ENCODE measurements around the gene SETD5. TPM values are rescaled to one million over a fixed set of nuclear protein-coding genes. Genes with fewer than 3 reads are reported as not detected.

SETD5 gene
- total and polyA plus RNA-seq, 8 donors = 11.2 to 431 (median 105) TPM

DNA sequence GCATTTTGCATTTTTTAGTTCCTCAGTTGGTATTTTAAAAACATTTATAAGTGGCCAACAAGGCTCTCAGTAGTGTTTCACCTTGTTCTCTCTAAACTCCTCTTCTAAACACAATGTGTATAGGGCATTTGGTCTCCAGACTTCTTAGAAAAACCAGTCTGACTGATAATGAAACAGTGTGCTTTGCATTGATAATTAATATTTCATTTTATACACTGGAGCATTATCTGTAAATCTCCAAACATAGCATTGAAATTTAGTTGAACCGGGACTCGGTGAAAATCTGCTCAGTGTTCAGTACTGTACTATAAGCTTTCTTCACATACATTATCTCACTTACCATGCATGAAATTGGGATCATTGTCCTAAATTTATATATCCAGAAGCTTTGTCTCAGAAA is 53.6 kb downstream of the SETD5 start:
- WGBS, 5 donors = 87 to 100% (median 96%) methylated on average over 2 of the region's 2 CpGs
- Histone ChIP-seq H3K4me3 (no peak overlapping the region), H3K9me3 (no peaks in the 10 kb centered on the region), H3K27ac (no peak overlapping the region), H3K36me3 (peaks cover 49 to 100% (median 98%) of the 10 kb centered on the region in 4 donors), H3K4me1 (peaks cover 0 to 9% (median 0%) of the 10 kb centered on the region in 4 donors), H3K27me3 (no peaks in the 10 kb centered on the region)
- no peak for DNase-seq
- intact Hi-C loops (cut with DNase I; ENCODE audit: low total_unique reads) = no loop called here
- TF ChIP-seq, protein P1, sequence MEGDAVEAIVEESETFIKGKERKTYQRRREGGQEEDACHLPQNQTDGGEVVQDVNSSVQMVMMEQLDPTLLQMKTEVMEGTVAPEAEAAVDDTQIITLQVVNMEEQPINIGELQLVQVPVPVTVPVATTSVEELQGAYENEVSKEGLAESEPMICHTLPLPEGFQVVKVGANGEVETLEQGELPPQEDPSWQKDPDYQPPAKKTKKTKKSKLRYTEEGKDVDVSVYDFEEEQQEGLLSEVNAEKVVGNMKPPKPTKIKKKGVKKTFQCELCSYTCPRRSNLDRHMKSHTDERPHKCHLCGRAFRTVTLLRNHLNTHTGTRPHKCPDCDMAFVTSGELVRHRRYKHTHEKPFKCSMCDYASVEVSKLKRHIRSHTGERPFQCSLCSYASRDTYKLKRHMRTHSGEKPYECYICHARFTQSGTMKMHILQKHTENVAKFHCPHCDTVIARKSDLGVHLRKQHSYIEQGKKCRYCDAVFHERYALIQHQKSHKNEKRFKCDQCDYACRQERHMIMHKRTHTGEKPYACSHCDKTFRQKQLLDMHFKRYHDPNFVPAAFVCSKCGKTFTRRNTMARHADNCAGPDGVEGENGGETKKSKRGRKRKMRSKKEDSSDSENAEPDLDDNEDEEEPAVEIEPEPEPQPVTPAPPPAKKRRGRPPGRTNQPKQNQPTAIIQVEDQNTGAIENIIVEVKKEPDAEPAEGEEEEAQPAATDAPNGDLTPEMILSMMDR (IDR thresholded peaks at IDR 0.05) = no peak
- no peak for TF ChIP-seq POLR2A (IDR thresholded peaks at IDR 0.05)
- no peak for TF ChIP-seq EP300 (IDR thresholded peaks at IDR 0.05)
- TF ChIP-seq POLR2AphosphoS5 (IDR thresholded peaks at IDR 0.05) = no peak

DNA sequence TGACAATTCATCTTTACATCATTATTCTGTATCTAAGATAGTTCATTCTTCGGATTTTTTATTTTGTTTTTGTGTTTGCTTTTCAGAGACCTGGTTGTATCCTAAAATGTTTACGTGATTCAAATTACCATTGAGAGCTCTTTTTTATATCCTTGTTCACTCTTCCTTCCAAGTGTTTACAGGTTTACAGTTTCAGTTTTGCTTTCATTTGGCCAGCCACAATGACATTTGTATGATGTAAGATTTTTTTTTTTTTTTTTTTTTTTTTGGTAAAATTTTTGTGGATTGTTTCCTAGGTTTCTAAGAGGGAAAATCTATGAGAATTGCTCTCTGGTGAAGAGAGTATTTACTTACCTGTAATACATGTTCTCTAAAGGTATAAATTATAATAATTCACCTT is 55.0 kb downstream of the SETD5 start:
- TF ChIP-seq, protein P1 (IDR thresholded peaks at IDR 0.05) = no peak
- no peak for TF ChIP-seq POLR2A (IDR thresholded peaks at IDR 0.05)
- TF ChIP-seq EP300 (IDR thresholded peaks at IDR 0.05) = no peak
- TF ChIP-seq POLR2AphosphoS5 (IDR thresholded peaks at IDR 0.05) = no peak
- Histone ChIP-seq H3K4me1 (peaks cover 0 to 9% (median 0%) of the 10 kb centered on the region in 4 donors), H3K36me3 (peaks cover 49 to 100% (median 97%) of the 10 kb centered on the region in 4 donors), H3K27ac (peak overlapping the region in 1 of 5 donors; percentile 64), H3K27me3 (no peaks in the 10 kb centered on the region), H3K9me3 (no peaks in the 10 kb centered on the region), H3K4me3 (no peak overlapping the region)
- 64 to 78% (median 72%) methylated on average over 2 of the region's 2 CpGs for WGBS, 5 donors
- intact Hi-C loops (cut with DNase I; ENCODE audit: low total_unique reads) = no loop called here
- no peak for DNase-seq

DNA sequence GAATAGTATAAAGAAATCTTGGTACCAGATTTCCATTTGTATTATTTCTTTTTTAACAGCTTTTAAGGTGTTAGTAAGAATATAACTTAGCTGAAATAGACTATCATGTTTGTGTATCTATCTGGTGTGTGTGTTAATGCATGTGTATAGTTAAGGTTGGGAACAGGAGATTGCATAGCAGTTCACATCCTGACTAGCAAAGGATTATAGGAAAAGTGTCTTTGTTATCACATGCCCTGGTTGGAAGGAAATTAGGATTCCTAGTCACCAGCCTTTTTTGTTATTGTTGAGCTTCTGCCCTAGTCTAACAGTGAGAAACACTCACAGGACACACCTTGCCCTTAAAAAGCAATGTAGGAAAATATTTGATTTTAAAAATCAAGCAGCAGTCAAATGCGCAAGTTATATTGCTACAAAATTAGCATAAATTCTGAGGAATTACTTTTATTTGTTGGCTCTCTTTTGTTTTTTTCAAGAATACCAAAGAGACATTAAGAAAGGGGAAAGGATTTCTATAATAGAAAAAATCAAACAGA is 58.2 kb downstream of the SETD5 start:
- H3K9me3 ChIP-seq = no peaks in the 10 kb centered on the region
- intact Hi-C loops (cut with DNase I; ENCODE audit: low total_unique reads) = no loop called here
- no peak for TF ChIP-seq POLR2A (IDR thresholded peaks at IDR 0.05)
- TF ChIP-seq POLR2AphosphoS5 (IDR thresholded peaks at IDR 0.05) = no peak
- TF ChIP-seq, protein P1 (IDR thresholded peaks at IDR 0.05) = no peak
- no peak for TF ChIP-seq EP300 (IDR thresholded peaks at IDR 0.05)
- H3K4me1 ChIP-seq = peaks cover 0 to 19% (median 0%) of the 10 kb centered on the region in 4 donors
- H3K4me3 ChIP-seq = no peak overlapping the region
- H3K27me3 ChIP-seq = no peaks in the 10 kb centered on the region
- WGBS, 5 donors = 96 to 100% (median 98%) methylated on average over 1 of the region's 1 CpG
- DNase-seq = no peak
- no peak overlapping the region for H3K27ac ChIP-seq
- peaks cover 41 to 98% (median 94%) of the 10 kb centered on the region in 4 donors for H3K36me3 ChIP-seq

DNA sequence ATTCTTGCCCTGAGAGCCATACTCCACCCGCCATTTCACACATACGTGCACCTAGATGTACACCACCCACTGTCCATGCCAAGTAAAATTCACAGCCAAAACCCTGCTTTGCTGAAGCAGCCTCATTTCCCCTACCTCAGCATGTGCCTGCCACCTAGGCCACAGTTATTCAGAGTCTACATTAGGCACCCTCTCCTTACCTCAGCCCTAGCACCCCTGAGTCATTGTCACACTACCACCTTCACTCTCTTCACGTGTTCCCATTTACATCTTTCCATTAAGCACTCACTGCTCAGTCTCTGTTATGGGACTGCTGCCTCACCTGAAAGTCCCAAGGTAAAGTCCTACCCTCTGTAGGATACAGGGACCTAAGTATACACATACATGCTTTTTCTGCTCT is 70.0 kb downstream of the SETD5 start:
- no peak for DNase-seq
- intact Hi-C loops (cut with DNase I; ENCODE audit: low total_unique reads) = no loop called here
- Histone ChIP-seq H3K4me1 (no peaks in the 10 kb centered on the region), H3K36me3 (peaks cover 73 to 100% (median 100%) of the 10 kb centered on the region in 4 donors), H3K27me3 (no peaks in the 10 kb centered on the region), H3K4me3 (no peak overlapping the region), H3K27ac (no peak overlapping the region), H3K9me3 (no peaks in the 10 kb centered on the region)
- WGBS, 5 donors = 85 to 100% (median 92%) methylated on average over 3 of the region's 3 CpGs
- no peak for TF ChIP-seq POLR2AphosphoS5 (IDR thresholded peaks at IDR 0.05)
- TF ChIP-seq, protein P1 (IDR thresholded peaks at IDR 0.05) = no peak
- TF ChIP-seq EP300 (IDR thresholded peaks at IDR 0.05) = no peak
- no peak for TF ChIP-seq POLR2A (IDR thresholded peaks at IDR 0.05)

All from stomach (tissue), 9 donors.